Fibroblast of lung (primary cell): ENCODE results near the gene IL17C.

ENCODE experiments used
- CTCF ChIP-seq, 2 donors: IDR thresholded peaks in 1 of 2; conservative IDR thresholded peaks in 1 of 2; 1 replicate in 1 of 2; 2 replicates in 1 of 2; pipeline ENCODE4 v1.5.1; 2011 to 2012; ENCODE audit warnings: low read length in 2 of 2, control low read depth in 1 of 2, inconsistent platforms in 1 of 2, low read depth in 1 of 2, mild to moderate bottlenecking in 1 of 2
- EZH2 ChIP-seq: IDR thresholded peaks from 2 replicates; pipeline ENCODE4 v1.5.1; 2012; ENCODE audit warnings: low read length, control low read depth, mild to moderate bottlenecking; ENCODE audit errors: missing control alignments

DNA sequence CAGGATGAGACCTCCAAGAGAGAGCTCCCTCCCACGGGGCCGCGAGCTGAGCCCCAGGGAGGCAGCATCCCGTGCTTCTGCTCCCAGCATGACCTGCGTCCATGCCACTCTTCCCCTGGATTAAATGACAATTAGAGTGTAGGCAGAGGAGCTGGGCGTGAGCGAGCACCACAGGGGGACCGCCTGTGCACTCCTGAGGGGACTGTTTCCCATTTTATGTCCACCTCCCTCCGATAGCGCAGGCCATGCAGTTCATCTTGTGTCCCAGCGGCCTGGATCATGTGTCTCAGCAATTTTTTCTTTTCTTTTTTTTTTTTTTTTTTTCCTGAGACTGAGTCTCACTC lies 5.8 kb upstream of the IL17C start:
- no peak for TF ChIP-seq CTCF (conservative IDR thresholded peaks at IDR 0.05 in 1 of 2, IDR thresholded peaks at IDR 0.05 in 1 of 2; ENCODE audit: low read depth in 1 of 2, low read length in 2 of 2)
- no peak for TF ChIP-seq EZH2
